ENCODE results near the gene USO1. TPM values are rescaled to one million over a fixed set of nuclear protein-coding genes. Genes with fewer than 3 reads are reported as not detected.

USO1 gene
- total and polyA plus RNA-seq, 2 of the 13 experiments (the other 11 are each of a cell fraction or from before 2014, with no cell fraction given) = 52.2 to 87.7 TPM

GRCh38 chr4:75702919-75703411 lies 21.4 kb upstream of the USO1 start (continued):
- TF ChIP-seq ZNF710 (CRISPR knock-in tag; IDR thresholded peaks at IDR 0.05; ENCODE audit: borderline replicate concordance) (peak; percentile 31; the same call in 1 of the 2 replicates), ZC3H13 (CRISPR knock-in tag; IDR thresholded peaks at IDR 0.05) (no peak), LCORL (IDR thresholded peaks at IDR 0.05) (no peak), LCORL (CRISPR knock-in tag; IDR thresholded peaks at IDR 0.05) (peak; percentile 56; the same call in 1 of the 2 replicates), ZNF577 (CRISPR knock-in tag; IDR thresholded peaks at IDR 0.05; ENCODE audit: borderline replicate concordance, low read depth) (no peak), ZKSCAN1 (IDR thresholded peaks at IDR 0.05; ENCODE audit: low read length) (peak; percentile 44; the same call in 1 of the 2 replicates), ZNF512 (CRISPR knock-in tag; IDR thresholded peaks at IDR 0.05) (no peak), HNRNPK (IDR thresholded peaks at IDR 0.05; ENCODE audit: low read depth, low read length, poor library complexity, severe bottlenecking) (no peak), NFE2L2 (IDR thresholded peaks at IDR 0.05; ENCODE audit: low read length) (no peak), ZNF367 (CRISPR knock-in tag; IDR thresholded peaks at IDR 0.05; ENCODE audit: borderline replicate concordance) (no peak), HOMEZ (CRISPR knock-in tag; IDR thresholded peaks at IDR 0.05; ENCODE audit: low read depth) (0 out of 2 replicates have a peak, but pooled peaks have one; percentile 43), HNF4A (CRISPR knock-in tag; IDR thresholded peaks at IDR 0.05) (peak; percentile 88), ZFAT (CRISPR knock-in tag; conservative IDR thresholded peaks at IDR 0.05) (no peak), GZF1 (CRISPR knock-in tag; IDR thresholded peaks at IDR 0.05) (0 out of 2 replicates have a peak, but pooled peaks have one; percentile 36), FLYWCH1 (CRISPR knock-in tag; IDR thresholded peaks at IDR 0.05) (no peak), FOXP4 (CRISPR knock-in tag; IDR thresholded peaks at IDR 0.05) (0 out of 2 replicates have a peak, but pooled peaks have one; percentile 60), PPARG (CRISPR knock-in tag; conservative IDR thresholded peaks at IDR 0.05) (peak; percentile 63), DMTF1 (CRISPR knock-in tag; IDR thresholded peaks at IDR 0.05) (no peak), HOXA5 (CRISPR knock-in tag; IDR thresholded peaks at IDR 0.05) (0 out of 2 replicates have a peak, but pooled peaks have one; percentile 34), NCOA2 (CRISPR knock-in tag; IDR thresholded peaks at IDR 0.05) (peak; percentile 37; the same call in 1 of the 2 replicates), ZNF709 (CRISPR knock-in tag; IDR thresholded peaks at IDR 0.05) (0 out of 2 replicates have a peak, but pooled peaks have one; percentile 18), KDM2A (CRISPR knock-in tag; IDR thresholded peaks at IDR 0.05; ENCODE audit: borderline replicate concordance, low read depth) (no peak)
